ENCODE results near the gene TRPM3. TPM values are rescaled to one million over a fixed set of nuclear protein-coding genes. Genes with fewer than 3 reads are reported as not detected.
"Not testable (repeated sequence)": the region's sequence is repeated elsewhere in the genome, so short reads cannot be mapped to it uniquely, and the experiment has no call there.

TRPM3 gene
- polyA plus RNA-seq, 2 of the 4 experiments (the other 2 are of a cell fraction): not detected

DNA sequence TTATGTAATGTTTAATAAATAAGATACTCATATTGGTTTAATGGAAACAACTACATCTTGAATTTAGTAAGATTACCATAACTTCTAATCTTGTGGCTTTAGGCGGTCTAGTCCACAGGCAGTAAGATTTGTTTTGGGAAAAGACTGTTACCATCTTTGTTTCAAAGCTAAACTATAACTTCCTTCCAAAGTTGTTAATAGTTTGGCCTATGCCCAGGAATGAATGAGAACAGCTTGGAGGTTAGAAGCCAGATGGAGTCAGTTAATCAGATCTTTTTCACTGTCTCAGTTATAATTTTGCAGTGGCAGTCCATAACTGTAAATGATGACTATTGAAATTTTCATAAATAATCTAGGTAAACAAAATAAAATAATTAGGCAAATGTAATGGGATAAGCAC, 465.1 kb downstream of the TRPM3 start:
- no peak overlapping the region for H3K4me3 ChIP-seq
- no peaks in the 10 kb centered on the region for H3K4me1 ChIP-seq
- ChIA-PET CTCF (interaction anchor here (0.8 kb wide), 1 partner anchor 16 kb away, joined by 5 read pairs; no protein-coding TSS in a partner anchor), POLR2A (no interaction called here)
- ATAC-seq: no peak
- H3K27ac ChIP-seq: no peak overlapping the region
- H3K4me2 ChIP-seq: no peak overlapping the region
- no peak for DNase-seq (ENCODE audit: low read depth in 1 of 2, low spot score in 1 of 2)
- 79% methylated on average over 1 of the region's 1 CpG for WGBS (ENCODE audit: missing lambda C conversion rate)
- no peaks in the 10 kb centered on the region for H3K9me3 ChIP-seq
- TF ChIP-seq, protein P1, sequence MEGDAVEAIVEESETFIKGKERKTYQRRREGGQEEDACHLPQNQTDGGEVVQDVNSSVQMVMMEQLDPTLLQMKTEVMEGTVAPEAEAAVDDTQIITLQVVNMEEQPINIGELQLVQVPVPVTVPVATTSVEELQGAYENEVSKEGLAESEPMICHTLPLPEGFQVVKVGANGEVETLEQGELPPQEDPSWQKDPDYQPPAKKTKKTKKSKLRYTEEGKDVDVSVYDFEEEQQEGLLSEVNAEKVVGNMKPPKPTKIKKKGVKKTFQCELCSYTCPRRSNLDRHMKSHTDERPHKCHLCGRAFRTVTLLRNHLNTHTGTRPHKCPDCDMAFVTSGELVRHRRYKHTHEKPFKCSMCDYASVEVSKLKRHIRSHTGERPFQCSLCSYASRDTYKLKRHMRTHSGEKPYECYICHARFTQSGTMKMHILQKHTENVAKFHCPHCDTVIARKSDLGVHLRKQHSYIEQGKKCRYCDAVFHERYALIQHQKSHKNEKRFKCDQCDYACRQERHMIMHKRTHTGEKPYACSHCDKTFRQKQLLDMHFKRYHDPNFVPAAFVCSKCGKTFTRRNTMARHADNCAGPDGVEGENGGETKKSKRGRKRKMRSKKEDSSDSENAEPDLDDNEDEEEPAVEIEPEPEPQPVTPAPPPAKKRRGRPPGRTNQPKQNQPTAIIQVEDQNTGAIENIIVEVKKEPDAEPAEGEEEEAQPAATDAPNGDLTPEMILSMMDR (IDR thresholded peaks at IDR 0.05): no peak
- TF ChIP-seq, protein P2, sequence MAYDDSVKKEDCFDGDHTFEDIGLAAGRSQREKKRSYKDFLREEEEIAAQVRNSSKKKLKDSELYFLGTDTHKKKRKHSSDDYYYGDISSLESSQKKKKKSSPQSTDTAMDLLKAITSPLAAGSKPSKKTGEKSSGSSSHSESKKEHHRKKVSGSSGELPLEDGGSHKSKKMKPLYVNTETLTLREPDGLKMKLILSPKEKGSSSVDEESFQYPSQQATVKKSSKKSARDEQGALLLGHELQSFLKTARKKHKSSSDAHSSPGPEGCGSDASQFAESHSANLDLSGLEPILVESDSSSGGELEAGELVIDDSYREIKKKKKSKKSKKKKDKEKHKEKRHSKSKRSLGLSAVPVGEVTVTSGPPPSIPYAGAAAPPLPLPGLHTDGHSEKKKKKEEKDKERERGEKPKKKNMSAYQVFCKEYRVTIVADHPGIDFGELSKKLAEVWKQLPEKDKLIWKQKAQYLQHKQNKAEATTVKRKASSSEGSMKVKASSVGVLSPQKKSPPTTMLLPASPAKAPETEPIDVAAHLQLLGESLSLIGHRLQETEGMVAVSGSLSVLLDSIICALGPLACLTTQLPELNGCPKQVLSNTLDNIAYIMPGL (CRISPR knock-in tag; IDR thresholded peaks at IDR 0.05; ENCODE audit: borderline replicate concordance): no peak
- TF ChIP-seq HDAC2 (IDR thresholded peaks at IDR 0.05) (no peak), RNF2 (IDR thresholded peaks at IDR 0.05; ENCODE audit: borderline replicate concordance, low read depth) (no peak), NFE2L2 (conservative IDR thresholded peaks at IDR 0.05; ENCODE audit: low read length) (no peak), NR3C1 (IDR thresholded peaks at IDR 0.05) (no peak), ZC3H11A (IDR thresholded peaks at IDR 0.05) (no peak), RAD21 (conservative IDR thresholded peaks at IDR 0.05 in 1 of 2, IDR thresholded peaks at IDR 0.05 in 1 of 2) (no peak), MYC (IDR thresholded peaks at IDR 0.05; ENCODE audit: borderline replicate concordance, low read length) (no peak), HOXB5 (CRISPR knock-in tag; IDR thresholded peaks at IDR 0.05) (no peak), POLR2A (IDR thresholded peaks at IDR 0.05; ENCODE audit: low read length) (no peak), CBX2 (IDR thresholded peaks at IDR 0.05; ENCODE audit: borderline replicate concordance, low read depth) (no peak), FOSL2 (IDR thresholded peaks at IDR 0.05) (no peak), FOSL2 (CRISPR knock-in tag; IDR thresholded peaks at IDR 0.05) (no peak), ESRRA (IDR thresholded peaks at IDR 0.05; ENCODE audit: borderline replicate concordance, low read length) (no peak), RCOR1 (IDR thresholded peaks at IDR 0.05; ENCODE audit: low read depth, low read length) (no peak), CBX8 (IDR thresholded peaks at IDR 0.05) (no peak)
- TF ChIP-seq, protein P3, sequence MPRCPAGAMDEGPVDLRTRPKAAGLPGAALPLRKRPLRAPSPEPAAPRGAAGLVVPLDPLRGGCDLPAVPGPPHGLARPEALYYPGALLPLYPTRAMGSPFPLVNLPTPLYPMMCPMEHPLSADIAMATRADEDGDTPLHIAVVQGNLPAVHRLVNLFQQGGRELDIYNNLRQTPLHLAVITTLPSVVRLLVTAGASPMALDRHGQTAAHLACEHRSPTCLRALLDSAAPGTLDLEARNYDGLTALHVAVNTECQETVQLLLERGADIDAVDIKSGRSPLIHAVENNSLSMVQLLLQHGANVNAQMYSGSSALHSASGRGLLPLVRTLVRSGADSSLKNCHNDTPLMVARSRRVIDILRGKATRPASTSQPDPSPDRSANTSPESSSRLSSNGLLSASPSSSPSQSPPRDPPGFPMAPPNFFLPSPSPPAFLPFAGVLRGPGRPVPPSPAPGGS (IDR thresholded peaks at IDR 0.05): no peak
- TF ChIP-seq, protein P4, sequence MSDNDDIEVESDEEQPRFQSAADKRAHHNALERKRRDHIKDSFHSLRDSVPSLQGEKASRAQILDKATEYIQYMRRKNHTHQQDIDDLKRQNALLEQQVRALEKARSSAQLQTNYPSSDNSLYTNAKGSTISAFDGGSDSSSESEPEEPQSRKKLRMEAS (IDR thresholded peaks at IDR 0.05): no peak
- FAIRE-seq: no peak

DNA sequence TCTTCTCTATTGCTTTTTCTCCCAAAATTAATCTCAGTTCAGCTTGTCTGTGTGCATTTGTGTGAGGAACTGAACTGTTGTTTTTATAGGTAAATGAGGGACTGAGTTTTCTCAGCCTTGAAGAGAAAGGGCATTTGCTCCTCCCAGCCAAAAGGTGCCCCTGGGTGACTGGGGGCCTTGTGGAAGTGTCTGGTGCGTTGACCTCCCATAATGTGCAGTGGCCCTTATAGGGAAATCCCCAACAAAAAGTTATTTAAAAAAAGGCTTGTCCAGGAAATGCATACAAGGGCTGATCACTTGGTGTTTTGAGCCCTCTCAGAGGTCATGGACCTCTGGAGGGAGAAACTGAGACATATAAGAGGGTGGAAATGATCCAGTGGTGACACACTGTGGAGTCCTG, 467.3 kb downstream of the TRPM3 start:
- ChIA-PET POLR2A (no interaction called here), CTCF (interaction anchor here (0.6 to 1.3 kb wide), 2 partner anchors 14 to 26 kb away, joined by 3 to 4 read pairs; no protein-coding TSS in a partner anchor)
- no peaks in the 10 kb centered on the region for H3K9me3 ChIP-seq
- 0% methylated on average over 1 of the region's 1 CpG for WGBS (ENCODE audit: missing lambda C conversion rate)
- FAIRE-seq (no peak), DNase-seq (ENCODE audit: low read depth in 1 of 2, low spot score in 1 of 2) (no peak), ATAC-seq (no peak)
- H3K27ac ChIP-seq: no peak overlapping the region
- no peak overlapping the region for H3K4me2 ChIP-seq
- TF ChIP-seq RAD21 (conservative IDR thresholded peaks at IDR 0.05 in 1 of 2, IDR thresholded peaks at IDR 0.05 in 1 of 2): no peak
- no peak for TF ChIP-seq TP53 (CRISPR knock-in tag; IDR thresholded peaks at IDR 0.05)
- TF ChIP-seq RARB (CRISPR knock-in tag; IDR thresholded peaks at IDR 0.05): no peak
- TF ChIP-seq HOXB13 (CRISPR knock-in tag; IDR thresholded peaks at IDR 0.05; ENCODE audit: low read depth): no peak
- TF ChIP-seq FOXS1 (CRISPR knock-in tag; IDR thresholded peaks at IDR 0.05): no peak
- TF ChIP-seq ZFP36 (IDR thresholded peaks at IDR 0.05; ENCODE audit: borderline replicate concordance, partially characterized antibody): no peak
- TF ChIP-seq NPAS2 (CRISPR knock-in tag; IDR thresholded peaks at IDR 0.05; ENCODE audit: borderline replicate concordance): no peak
- TF ChIP-seq EP300 (IDR thresholded peaks at IDR 0.05): no peak
- H3K4me1 ChIP-seq: no peaks in the 10 kb centered on the region
- no peak overlapping the region for H3K4me3 ChIP-seq

DNA sequence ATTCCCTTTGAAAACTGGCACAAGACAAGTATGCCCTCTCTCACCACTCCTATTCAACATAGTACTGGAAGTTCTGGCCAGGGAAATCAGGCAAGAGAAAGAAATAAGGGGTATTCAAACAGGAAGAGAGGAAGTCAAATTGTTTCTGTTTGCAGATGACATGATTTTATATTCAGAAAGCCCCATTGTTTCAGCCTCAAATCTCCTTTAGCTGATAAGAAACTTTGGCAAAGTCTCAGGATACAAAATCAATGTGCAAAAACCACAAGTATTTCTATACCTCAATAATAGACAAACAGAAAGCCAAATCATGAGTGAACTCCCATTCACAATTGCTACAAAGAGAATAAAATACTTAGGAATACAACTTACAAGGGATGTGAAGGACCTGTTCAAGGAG, 476.8 kb downstream of the TRPM3 start:
- H3K4me3 ChIP-seq; H3K4me1 ChIP-seq; DNase-seq (ENCODE audit: low read depth in 1 of 2, low spot score in 1 of 2); H3K4me2 ChIP-seq; POLR2A ChIA-PET; H3K9me3 ChIP-seq; FAIRE-seq; H3K27ac ChIP-seq; ATAC-seq: not testable (repeated sequence)
- CTCF ChIA-PET: interaction anchor here (8.8 kb wide), 1 partner anchor 604 kb away, joined by 114 read pairs; no protein-coding TSS in a partner anchor

All from A549 (cell line).